Pulmonary artery endothelial cell (primary cell): ENCODE data around the gene FAM110C. TPM values are rescaled to one million over a fixed set of nuclear protein-coding genes. Genes with fewer than 3 reads are reported as not detected.

Experiments used
- total RNA-seq: library from RNA; depleted of rRNA; stranded (reverse); fragments of >200 nt; gene quantifications from 2 replicates; pipeline ENCODE4 v1.2.3, GENCODE V29; 2014

The FAM110C gene
- total RNA-seq, 1 donor from 2014 or later = 0.26 TPM

Other genes starting within 250 kb of the FAM110C start
- gene SH3YL1, start 217.5 kb upstream of the FAM110C start, total RNA-seq = 20.8 and 22.4 TPM in 2 replicates
- gene ACP1, start 218.4 kb upstream of the FAM110C start, total RNA-seq = 89.2 and 123 TPM in 2 replicates
- gene ALKAL2, start 241.6 kb upstream of the FAM110C start, total RNA-seq = not detected in 2 replicates